OCI-LY7 (cell line): ENCODE data around the gene LIPC. TPM values are rescaled to one million over a fixed set of nuclear protein-coding genes. Genes with fewer than 3 reads are reported as not detected.

Experiments used
- BruUV-seq: library from RNA; stranded (reverse); fragments of 400-500 nt; replicated peaks from 2 replicates; lab custom pipeline; 2021; lab: Mats Ljungman, UMichigan
- CTCF ChIA-PET: fragments of 300-600 bp; sonication (Branson Sonifier 250); formaldehyde crosslinking; loops from one replicate; lab custom pipeline; 2022; ENCODE audit warnings: antibody characterized with exemption; ENCODE audit not compliant: unreplicated experiment; lab: Charles Lee
- POLR2A ChIA-PET: fragments of 300-600 bp; sonication (Branson Sonifier 250); formaldehyde crosslinking; loops from one replicate; lab custom pipeline; 2022; ENCODE audit warnings: antibody characterized with exemption; lab: Charles Lee
- DNase-seq: peaks from one replicate; pipeline ENCODE4 v3.0.0-alpha.2; 2015; ENCODE audit warnings: low spot score
- H2AFZ ChIP-seq: fragments of 200-600 bp; sonication (generic), shearing (Covaris generic); 2 replicates; pipeline ENCODE4 v1.6.1; 2014; ENCODE audit warnings: mild to moderate bottlenecking, antibody characterized with exemption, low read length, moderate library complexity
- H3K27ac ChIP-seq: fragments of 200-600 bp; sonication (generic); 2 replicates; pipeline ENCODE4 v1.5.1; 2014; ENCODE audit warnings: mixed run types, low read depth, mild to moderate bottlenecking, moderate library complexity, low read length, inconsistent platforms; ENCODE audit not compliant: poor library complexity, severe bottlenecking
- H3K36me3 ChIP-seq: fragments of 200-600 bp; sonication (generic); 2 replicates; pipeline ENCODE4 v1.6.1; 2014; ENCODE audit warnings: mild to moderate bottlenecking, antibody characterized with exemption, low read length, moderate library complexity, mixed read lengths; ENCODE audit not compliant: insufficient read depth
- H3K4me1 ChIP-seq: fragments of 200-600 bp; sonication (generic); 2 replicates; pipeline ENCODE4 v1.5.1; 2014; ENCODE audit warnings: mild to moderate bottlenecking, low read length; ENCODE audit not compliant: insufficient read depth, poor library complexity, severe bottlenecking
- H3K4me2 ChIP-seq: fragments of 200-600 bp; sonication (generic); 2 replicates; pipeline ENCODE4 v1.6.1; 2014; ENCODE audit warnings: mild to moderate bottlenecking, low read length
- H3K4me3 ChIP-seq: fragments of 200-600 bp; sonication (generic); 2 replicates; pipeline ENCODE4 v1.5.1; 2014; ENCODE audit warnings: mild to moderate bottlenecking, low read depth, low read length; ENCODE audit not compliant: poor library complexity, severe bottlenecking
- H3K79me2 ChIP-seq: fragments of 200-600 bp; sonication (generic); 2 replicates; pipeline ENCODE4 v1.6.1; 2016; ENCODE audit warnings: low read depth, mild to moderate bottlenecking, low read length, moderate library complexity, mixed read lengths; ENCODE audit not compliant: insufficient read depth
- H3K9me2 ChIP-seq: fragments of 200-600 bp; sonication (generic); 2 replicates; pipeline ENCODE4 v1.6.1; 2016; ENCODE audit warnings: mild to moderate bottlenecking, low read length, mixed read lengths; ENCODE audit not compliant: insufficient read depth
- H3K9me3 ChIP-seq: fragments of 200-600 bp; sonication (generic); 2 replicates; pipeline ENCODE4 v1.6.1; 2014; ENCODE audit warnings: mild to moderate bottlenecking, mixed run types, low read length, mixed read lengths
- H4K20me1 ChIP-seq: fragments of 200-600 bp; sonication (generic); 2 replicates; pipeline ENCODE4 v1.6.1; 2014; ENCODE audit warnings: mild to moderate bottlenecking, antibody characterized with exemption, low read length, moderate library complexity, mixed read lengths; ENCODE audit not compliant: insufficient read depth
- EZH2phosphoT487 ChIP-seq: fragments of 200-600 bp; sonication (generic); IDR thresholded peaks from 2 replicates; pipeline ENCODE4 v1.6.1; 2018; ENCODE audit warnings: low read depth, borderline replicate concordance, mild to moderate bottlenecking, mixed run types, antibody characterized with exemption, low read length, moderate library complexity, mixed read lengths
- intact Hi-C: fragments of 100-400 bp; cut with micrococcal nuclease; formaldehyde crosslinking; loops from one replicate; pipeline ENCODE4 v1.10.0; 2022; ENCODE audit not compliant: unreplicated experiment
- total RNA-seq, 2 experiments: library from RNA; depleted of rRNA in 1 of 2; stranded (reverse); fragments of >200 nt in 1 of 2; shearing (Covaris generic) in 1 of 2; gene quantifications; 2 replicates each; pipeline ENCODE4 v1.2.3, GENCODE V29; 2014 to 2022
- TF ChIP-seq, protein P1 (sequence below): fragments of 200-600 bp; sonication (generic); conservative IDR thresholded peaks from 2 replicates; pipeline ENCODE4 v1.5.1; 2014; ENCODE audit warnings: mild to moderate bottlenecking, antibody characterized with exemption, low read length, moderate library complexity, mixed read lengths

LIPC gene
- total RNA-seq, 2 experiments from 2014 or later, result 0.50 TPM; not detected in 1

DNA sequence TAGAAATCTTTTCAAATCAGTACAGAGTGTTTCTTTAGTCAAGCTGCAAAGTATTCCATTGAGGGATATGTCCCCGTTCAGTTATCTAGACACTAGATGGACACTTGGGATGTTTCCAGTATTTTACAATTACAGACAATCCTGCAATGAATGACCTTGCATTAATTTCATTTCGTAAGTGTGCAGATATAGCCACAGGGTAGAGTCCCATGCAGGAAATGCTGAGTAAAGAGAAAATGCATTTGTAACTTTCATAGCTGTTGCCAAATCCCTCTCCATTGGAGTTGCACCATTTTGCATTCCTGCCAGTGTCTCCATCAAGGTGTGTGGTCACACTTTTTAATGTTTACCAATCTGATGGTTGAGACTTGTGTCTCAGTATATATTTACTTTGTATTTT, 92.5 kb downstream of the LIPC start:
- TF ChIP-seq, protein P1, sequence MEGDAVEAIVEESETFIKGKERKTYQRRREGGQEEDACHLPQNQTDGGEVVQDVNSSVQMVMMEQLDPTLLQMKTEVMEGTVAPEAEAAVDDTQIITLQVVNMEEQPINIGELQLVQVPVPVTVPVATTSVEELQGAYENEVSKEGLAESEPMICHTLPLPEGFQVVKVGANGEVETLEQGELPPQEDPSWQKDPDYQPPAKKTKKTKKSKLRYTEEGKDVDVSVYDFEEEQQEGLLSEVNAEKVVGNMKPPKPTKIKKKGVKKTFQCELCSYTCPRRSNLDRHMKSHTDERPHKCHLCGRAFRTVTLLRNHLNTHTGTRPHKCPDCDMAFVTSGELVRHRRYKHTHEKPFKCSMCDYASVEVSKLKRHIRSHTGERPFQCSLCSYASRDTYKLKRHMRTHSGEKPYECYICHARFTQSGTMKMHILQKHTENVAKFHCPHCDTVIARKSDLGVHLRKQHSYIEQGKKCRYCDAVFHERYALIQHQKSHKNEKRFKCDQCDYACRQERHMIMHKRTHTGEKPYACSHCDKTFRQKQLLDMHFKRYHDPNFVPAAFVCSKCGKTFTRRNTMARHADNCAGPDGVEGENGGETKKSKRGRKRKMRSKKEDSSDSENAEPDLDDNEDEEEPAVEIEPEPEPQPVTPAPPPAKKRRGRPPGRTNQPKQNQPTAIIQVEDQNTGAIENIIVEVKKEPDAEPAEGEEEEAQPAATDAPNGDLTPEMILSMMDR, result no peak
- no peak for TF ChIP-seq EZH2phosphoT487
- intact Hi-C loops, result no loop called here
- no peak for DNase-seq

DNA sequence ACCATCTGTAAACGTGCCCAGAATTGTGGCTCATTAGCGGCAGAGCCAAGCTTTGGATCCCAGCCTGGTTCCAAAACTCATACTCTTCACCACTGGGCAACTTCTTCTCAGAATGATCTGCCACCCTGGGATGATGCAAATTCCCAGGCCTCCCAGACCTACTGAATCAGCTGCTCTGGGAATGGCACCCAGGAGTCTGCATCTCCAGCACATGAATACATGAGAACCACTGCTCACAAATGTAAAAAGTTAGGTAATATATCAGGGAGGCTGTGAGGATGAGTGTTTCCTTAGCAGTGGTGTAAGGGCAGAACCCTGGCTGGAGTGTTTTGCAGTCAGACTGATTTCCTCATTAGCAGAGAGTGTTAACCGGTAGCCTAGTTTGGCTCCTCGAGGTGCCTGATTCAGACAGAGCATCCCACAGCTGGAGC, 94.2 kb downstream of the LIPC start:
- H3K4me1 ChIP-seq, result no peaks in the 10 kb centered on the region
- H3K9me2 ChIP-seq, result no peaks in the 10 kb centered on the region
- ChIA-PET POLR2A (no interaction called here), CTCF (no interaction called here)
- DNase-seq, result no peak
- H3K36me3 ChIP-seq, result no peaks in the 10 kb centered on the region
- H3K79me2 ChIP-seq, result no peaks in the 10 kb centered on the region
- no peak overlapping the region for H3K4me3 ChIP-seq
- intact Hi-C loops, result no loop called here
- H3K9me3 ChIP-seq, result no peaks in the 10 kb centered on the region
- H4K20me1 ChIP-seq, result no peaks in the 10 kb centered on the region
- no TSS peak for BruUV-seq
- no peak overlapping the region for H3K4me2 ChIP-seq
- TF ChIP-seq EZH2phosphoT487, result no peak
- no peak overlapping the region for H3K27ac ChIP-seq
- H2AFZ ChIP-seq, result no peak overlapping the region

More for the DNA sequence above, 92.5 kb downstream of the LIPC start:
- ChIA-PET CTCF (no interaction called here), POLR2A (interaction anchor here (0.6 kb wide), 2 partner anchors 18 to 300 kb away, joined by 3 read pairs; no protein-coding TSS in a partner anchor)
- H3K4me3 ChIP-seq, result no peak overlapping the region
- H4K20me1 ChIP-seq, result no peaks in the 10 kb centered on the region
- no peaks in the 10 kb centered on the region for H3K36me3 ChIP-seq
- H3K4me1 ChIP-seq, result no peaks in the 10 kb centered on the region
- BruUV-seq, result no TSS peak
- H3K79me2 ChIP-seq, result no peaks in the 10 kb centered on the region
- H3K27ac ChIP-seq, result no peak overlapping the region
- no peaks in the 10 kb centered on the region for H3K9me2 ChIP-seq
- no peak overlapping the region for H3K4me2 ChIP-seq
- H3K9me3 ChIP-seq, result no peaks in the 10 kb centered on the region
- H2AFZ ChIP-seq, result no peak overlapping the region

DNA sequence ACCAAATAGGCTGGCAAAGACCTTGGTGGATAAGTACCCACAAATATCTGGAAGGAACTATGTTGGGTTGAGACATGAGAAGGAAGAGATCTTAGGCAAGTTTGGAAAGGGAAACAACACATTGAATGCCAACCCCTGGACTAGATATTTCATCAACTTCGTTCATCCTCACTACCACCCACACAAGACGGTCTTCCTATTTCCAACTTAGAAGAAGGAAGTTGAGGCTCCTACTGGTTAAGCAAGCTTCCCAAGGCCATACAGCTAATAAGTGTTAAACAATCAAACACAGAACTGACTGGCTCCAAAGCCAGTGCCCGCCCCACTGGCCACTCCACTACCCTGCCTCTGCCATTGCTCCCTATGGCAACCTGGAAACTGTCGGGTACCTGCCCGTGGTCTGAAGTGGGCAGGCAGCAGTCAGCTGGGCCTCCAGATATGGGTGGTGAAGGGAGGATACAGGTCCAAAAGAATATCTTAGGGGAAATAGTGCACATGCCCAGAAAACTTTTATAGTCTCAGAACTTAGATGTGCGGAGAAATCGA, 94.9 kb downstream of the LIPC start:
- POLR2A ChIA-PET, result no interaction called here
- H3K9me3 ChIP-seq, result no peaks in the 10 kb centered on the region
- no peak for TF ChIP-seq EZH2phosphoT487
- TF ChIP-seq, protein P1, result no peak

More for the DNA sequence above, 94.9 kb downstream of the LIPC start:
- H2AFZ ChIP-seq, result no peak overlapping the region
- no peak overlapping the region for H3K4me2 ChIP-seq
- no peak overlapping the region for H3K4me3 ChIP-seq
- no peaks in the 10 kb centered on the region for H3K4me1 ChIP-seq
- H3K9me2 ChIP-seq, result no peaks in the 10 kb centered on the region
- no TSS peak for BruUV-seq
- no peak overlapping the region for H3K27ac ChIP-seq
- H3K79me2 ChIP-seq, result no peaks in the 10 kb centered on the region
- DNase-seq, result no peak
- CTCF ChIA-PET, result no interaction called here
- intact Hi-C loops, result no loop called here
- no peaks in the 10 kb centered on the region for H4K20me1 ChIP-seq
- no peaks in the 10 kb centered on the region for H3K36me3 ChIP-seq
